Endometrial microvascular endothelial cells (primary cell): ENCODE results near the gene ATG101. TPM values are rescaled to one million over a fixed set of nuclear protein-coding genes. Genes with fewer than 3 reads are reported as not detected.

ENCODE experiments used
- in situ Hi-C: cut with HindIII; loops from 2 replicates; pipeline ENCODE4 v1.10.0; 2017; ENCODE audit warnings: low sequenced_read_pairs, low pct_unique_long_range_greater_than_20kb; ENCODE audit errors: inconsistent ontology term
- total RNA-seq: library from RNA; depleted of rRNA; stranded (reverse); fragments of >200 nt; gene quantifications from one replicate; pipeline ENCODE4 v1.2.3, GENCODE V29; 2015; ENCODE audit errors: inconsistent ontology term

The ATG101 gene
- total RNA-seq, 1 donor from 2014 or later: 83.3 TPM

GRCh38 chr12:52055731-52056711 is 13.8 kb upstream of the ATG101 start:
- in situ Hi-C loops: no loop called here

GRCh38 chr12:52056801-52057637 is 12.8 kb upstream of the ATG101 start:
- in situ Hi-C loops: no loop called here

- in situ Hi-C loops: no loop called here
Observed at GRCh38 chr12:52057638-52058576, 11.9 kb upstream of the ATG101 start.

GRCh38 chr12:52058631-52059361 is 11.0 kb upstream of the ATG101 start:
- in situ Hi-C loops: no loop called here

GRCh38 chr12:52059582-52060497 is 9.9 kb upstream of the ATG101 start:
- in situ Hi-C loops: no loop called here

GRCh38 chr12:52060498-52061177 is 9.1 kb upstream of the ATG101 start:
- in situ Hi-C loops: no loop called here

GRCh38 chr12:52061470-52062166 is 8.2 kb upstream of the ATG101 start:
- in situ Hi-C loops: no loop called here

GRCh38 chr12:52062167-52063081 is 7.4 kb upstream of the ATG101 start:
- in situ Hi-C loops: no loop called here

- in situ Hi-C loops: no loop called here
Observed at GRCh38 chr12:52063082-52063924, 6.5 kb upstream of the ATG101 start.

GRCh38 chr12:52063981-52064649 is 5.7 kb upstream of the ATG101 start:
- in situ Hi-C loops: no loop called here

- in situ Hi-C loops: no loop called here
Observed at GRCh38 chr12:52066346-52067080, 3.3 kb upstream of the ATG101 start.

- in situ Hi-C loops: no loop called here
Observed at GRCh38 chr12:52067081-52067374, 2.8 kb upstream of the ATG101 start.

GRCh38 chr12:52070185-52070925 is 577 bp downstream of the ATG101 start:
- in situ Hi-C loops: no loop called here
